Activated T-helper 9 cell treated with anti-CD3 and anti-CD28 coated beads, Interleukin-2, amount 50 U/mL, for 16 hours (primary cell): ENCODE data around the gene RPS4Y1.
"Not testable (repeated sequence)": the region's sequence is repeated elsewhere in the genome, so short reads cannot be mapped to it uniquely, and the experiment has no call there.

ENCODE experiments used
- DNase-seq: peaks from one replicate; pipeline ENCODE4 v3.0.0-alpha.2; 2020; ENCODE audit warnings: low read depth

The RPS4Y1 gene

GRCh38 chrY:2841471-2841893 lies at the start of gene RPS4Y1:
Gene RPS4Y1 (plus strand): TSS chrY:2841602. CDS start chrY:2841625, 23 bp downstream.
- no peak for DNase-seq

GRCh38 chrY:2796977-2797523 lies 44.4 kb upstream of the RPS4Y1 start:
- DNase-seq, result no peak

- DNase-seq, result no peak
Observed at GRCh38 chrY:2797991-2798390, 43.4 kb upstream of the RPS4Y1 start.

- DNase-seq, result no peak
Observed at GRCh38 chrY:2800246-2800645, 41.2 kb upstream of the RPS4Y1 start.

- DNase-seq, result not testable (repeated sequence)
Observed at GRCh38 chrY:2817146-2817896, 24.1 kb upstream of the RPS4Y1 start.

- no peak for DNase-seq
Observed at GRCh38 chrY:2824471-2824870, 16.9 kb upstream of the RPS4Y1 start.

GRCh38 chrY:2828497-2828896 lies 12.9 kb upstream of the RPS4Y1 start:
- no peak for DNase-seq

GRCh38 chrY:2835230-2835629 lies 6.2 kb upstream of the RPS4Y1 start:
- DNase-seq, result no peak

- no peak for DNase-seq
Observed at GRCh38 chrY:2837078-2837477, 4.3 kb upstream of the RPS4Y1 start.

GRCh38 chrY:2837932-2838331 lies 3.5 kb upstream of the RPS4Y1 start:
- no peak for DNase-seq

GRCh38 chrY:2846791-2847190 lies 5.4 kb downstream of the RPS4Y1 start:
- DNase-seq, result no peak

- DNase-seq, result no peak
Observed at GRCh38 chrY:2848384-2848783, 7.0 kb downstream of the RPS4Y1 start.

GRCh38 chrY:2849368-2849767 lies 8.0 kb downstream of the RPS4Y1 start:
- no peak for DNase-seq

- DNase-seq, result no peak
Observed at GRCh38 chrY:2854145-2854774, 12.9 kb downstream of the RPS4Y1 start.

GRCh38 chrY:2857068-2857467 lies 15.7 kb downstream of the RPS4Y1 start:
- DNase-seq, result no peak

- no peak for DNase-seq
Observed at GRCh38 chrY:2857686-2858085, 16.3 kb downstream of the RPS4Y1 start.

- no peak for DNase-seq
Observed at GRCh38 chrY:2859782-2860181, 18.4 kb downstream of the RPS4Y1 start.

GRCh38 chrY:2860511-2860910 lies 19.1 kb downstream of the RPS4Y1 start:
- DNase-seq, result no peak

GRCh38 chrY:2866581-2866980 lies 25.2 kb downstream of the RPS4Y1 start:
- no peak for DNase-seq

- DNase-seq, result no peak
Observed at GRCh38 chrY:2867469-2867868, 26.1 kb downstream of the RPS4Y1 start.

- DNase-seq, result no peak
Observed at GRCh38 chrY:2868035-2868607, 26.7 kb downstream of the RPS4Y1 start.

- DNase-seq, result not testable (repeated sequence)
Observed at GRCh38 chrY:2872234-2872633, 30.8 kb downstream of the RPS4Y1 start.

GRCh38 chrY:2874211-2874610 lies 32.8 kb downstream of the RPS4Y1 start:
- DNase-seq, result no peak
